OCI-LY1 (cell line): ENCODE data around the gene HES5.

Experiments used
- H2AFZ ChIP-seq: fragments of 200-600 bp; sonication (generic), shearing (Covaris generic); 2 replicates; pipeline ENCODE4 v1.6.0; 2014; ENCODE audit warnings: antibody characterized with exemption, mild to moderate bottlenecking, low read length
- H3F3A ChIP-seq: fragments of 200-600 bp; sonication (generic), shearing (Covaris generic); 2 replicates; pipeline ENCODE4 v1.6.0; 2014; ENCODE audit warnings: mild to moderate bottlenecking, antibody characterized with exemption, low read length, moderate library complexity; ENCODE audit not compliant: insufficient read depth
- H3K27ac ChIP-seq: fragments of 200-600 bp; sonication (generic); 2 replicates; pipeline ENCODE4 v1.5.1; 2014; ENCODE audit warnings: low read length, mixed run types, mild to moderate bottlenecking, low read depth; ENCODE audit not compliant: poor library complexity, severe bottlenecking
- H3K27me3 ChIP-seq: fragments of 200-600 bp; sonication (generic); 2 replicates; pipeline ENCODE4 v1.6.0; 2014; ENCODE audit warnings: antibody characterized with exemption, mild to moderate bottlenecking, low read length, moderate library complexity; ENCODE audit not compliant: insufficient read depth
- H3K36me3 ChIP-seq: fragments of 200-600 bp; sonication (generic); 2 replicates; pipeline ENCODE4 v1.6.1; 2014; ENCODE audit warnings: mild to moderate bottlenecking, antibody characterized with exemption, low read length, moderate library complexity, mixed read lengths; ENCODE audit not compliant: insufficient read depth
- H3K4me1 ChIP-seq: fragments of 200-600 bp; sonication (generic); 2 replicates; pipeline ENCODE4 v1.5.1; 2014; ENCODE audit warnings: mild to moderate bottlenecking, low read length, moderate library complexity; ENCODE audit not compliant: insufficient read depth, severe bottlenecking
- H3K4me2 ChIP-seq: fragments of 200-600 bp; sonication (generic), shearing (Covaris generic); 2 replicates; pipeline ENCODE4 v1.6.1; 2014; ENCODE audit warnings: low read length
- H3K4me3 ChIP-seq: fragments of 200-600 bp; sonication (generic); 2 replicates; pipeline ENCODE4 v1.5.1; 2014; ENCODE audit warnings: low read length, low read depth, mild to moderate bottlenecking, mixed read lengths; ENCODE audit not compliant: poor library complexity, severe bottlenecking
- H3K79me2 ChIP-seq: fragments of 200-600 bp; shearing (Covaris generic); 2 replicates; pipeline ENCODE4 v1.6.1; 2016; ENCODE audit warnings: mixed run types, low read length, mixed read lengths; ENCODE audit not compliant: insufficient read depth
- H3K9ac ChIP-seq: fragments of 200-600 bp; sonication (generic), shearing (Covaris generic); 2 replicates; pipeline ENCODE4 v1.6.1; 2014; ENCODE audit warnings: mild to moderate bottlenecking, low read length, mixed read lengths
- H3K9me2 ChIP-seq: fragments of 200-600 bp; sonication (generic), shearing (Covaris generic); 2 replicates; pipeline ENCODE4 v1.6.1; 2014; ENCODE audit warnings: low read depth, mild to moderate bottlenecking, low read length, mixed read lengths
- H3K9me3 ChIP-seq: fragments of 200-600 bp; shearing (Covaris generic); 2 replicates; pipeline ENCODE4 v1.6.1; 2014; ENCODE audit warnings: low read length, mixed read lengths
- H4K20me1 ChIP-seq: fragments of 200-600 bp; sonication (generic), shearing (Covaris generic); 2 replicates; pipeline ENCODE4 v1.6.0; 2016; ENCODE audit warnings: mild to moderate bottlenecking, low read length; ENCODE audit not compliant: insufficient read depth
- CTCF ChIP-seq: fragments of 200-600 bp; sonication (generic), shearing (Covaris generic); IDR thresholded peaks from 2 replicates; pipeline ENCODE4 v1.5.1; 2017; ENCODE audit warnings: mild to moderate bottlenecking, antibody characterized with exemption, low read length, moderate library complexity, mixed read lengths
- EZH2 ChIP-seq: fragments of 200-600 bp; sonication (generic), shearing (Covaris generic); IDR thresholded peaks from 2 replicates; pipeline ENCODE4 v1.8.0; 2017; ENCODE audit warnings: borderline replicate concordance, mixed run types, mild to moderate bottlenecking, antibody characterized with exemption, low read length, moderate library complexity, mixed read lengths

Gene HES5

DNA sequence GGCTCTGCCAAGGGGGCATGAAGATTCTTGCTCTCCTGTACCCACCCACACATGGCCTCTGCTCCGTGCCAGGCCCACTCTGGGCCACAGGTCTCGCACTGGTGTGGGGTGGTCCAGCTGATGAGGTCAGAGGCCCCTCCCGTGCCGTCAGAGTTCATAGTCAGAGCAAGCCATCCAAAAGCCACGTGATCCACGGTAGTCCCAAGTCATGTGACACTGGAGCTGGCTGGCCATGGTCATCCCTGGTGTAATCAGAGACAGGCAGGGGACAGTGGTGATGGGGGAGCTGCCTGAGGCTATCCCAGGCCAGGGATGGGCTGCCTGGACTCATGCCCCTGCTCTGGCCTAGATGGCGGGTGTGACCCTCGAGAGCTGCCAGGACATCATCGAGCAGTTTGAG, 43.5 kb downstream of the HES5 start:
- Histone ChIP-seq H3K9me2 (no peaks in the 10 kb centered on the region), H3K4me2 (no peak overlapping the region), H3K9ac (no peak overlapping the region), H3K36me3 (no peaks in the 10 kb centered on the region; the same call in 1 of the 2 replicates), H4K20me1 (no peaks in the 10 kb centered on the region), H3K27me3 (peaks cover 14% of the 10 kb centered on the region; the same call in 1 of the 2 replicates), H3K27ac (no peak overlapping the region), H3K9me3 (no peaks in the 10 kb centered on the region), H3K4me1 (no peaks in the 10 kb centered on the region), H3K4me3 (no peak overlapping the region), H2AFZ (no peak overlapping the region), H3F3A (no peaks in the 10 kb centered on the region), H3K79me2 (no peaks in the 10 kb centered on the region)
- TF ChIP-seq CTCF (no peak), EZH2 (no peak)

- no peaks in the 10 kb centered on the region for H4K20me1 ChIP-seq
- H3K9ac ChIP-seq = no peak overlapping the region
- H3K4me1 ChIP-seq = no peaks in the 10 kb centered on the region
- no peaks in the 10 kb centered on the region; the same call in 1 of the 2 replicates for H3K36me3 ChIP-seq
- H3K27me3 ChIP-seq = peaks cover 14% of the 10 kb centered on the region; the same call in 1 of the 2 replicates
- no peak overlapping the region for H3K4me2 ChIP-seq
- no peaks in the 10 kb centered on the region for H3K79me2 ChIP-seq
- H3K27ac ChIP-seq = no peak overlapping the region
- no peak overlapping the region for H2AFZ ChIP-seq
- no peak overlapping the region for H3K4me3 ChIP-seq
- no peak for TF ChIP-seq CTCF
- TF ChIP-seq EZH2 = no peak
- H3F3A ChIP-seq = no peaks in the 10 kb centered on the region
- H3K9me2 ChIP-seq = no peaks in the 10 kb centered on the region
- no peaks in the 10 kb centered on the region for H3K9me3 ChIP-seq
Measured at GRCh38 chr1:2486041-2486440, 44.0 kb downstream of the HES5 start.

DNA sequence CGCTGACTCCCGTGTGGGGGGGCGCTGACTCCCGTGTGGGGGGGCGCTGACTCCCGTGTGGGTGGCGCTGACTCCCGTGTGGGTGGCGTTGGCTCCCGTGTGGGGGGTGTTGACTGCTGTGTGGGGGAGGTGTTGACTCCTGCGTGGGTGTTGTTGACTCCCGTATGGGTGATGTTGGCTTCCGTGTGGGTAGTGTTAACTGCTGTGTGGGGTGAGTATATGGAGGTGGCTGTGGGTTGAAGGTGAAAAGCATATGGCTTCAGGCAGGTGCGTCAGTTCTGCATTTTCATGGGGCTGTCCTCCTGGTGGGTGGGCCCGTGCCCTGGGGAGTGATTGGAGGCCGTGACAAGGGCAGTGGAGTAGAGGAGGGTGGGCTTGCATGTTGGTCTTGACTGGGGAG, 46.1 kb downstream of the HES5 start:
- H3F3A ChIP-seq = no peaks in the 10 kb centered on the region
- H3K27me3 ChIP-seq = peaks cover 9% of the 10 kb centered on the region; the same call in 1 of the 2 replicates
- H2AFZ ChIP-seq = no peak overlapping the region
- H3K36me3 ChIP-seq = no peaks in the 10 kb centered on the region; the same call in 1 of the 2 replicates
- no peaks in the 10 kb centered on the region for H3K9me3 ChIP-seq
- no peak overlapping the region for H3K9ac ChIP-seq
- H4K20me1 ChIP-seq = no peaks in the 10 kb centered on the region
- TF ChIP-seq EZH2 = no peak
- TF ChIP-seq CTCF = no peak
- no peak overlapping the region for H3K27ac ChIP-seq
- H3K4me1 ChIP-seq = no peaks in the 10 kb centered on the region
- H3K4me2 ChIP-seq = no peak overlapping the region
- no peaks in the 10 kb centered on the region for H3K79me2 ChIP-seq
- H3K4me3 ChIP-seq = no peak overlapping the region
- no peaks in the 10 kb centered on the region for H3K9me2 ChIP-seq
